HepG2 (cell line): Measurements from ENCODE around the gene FOSB. TPM values are rescaled to one million over a fixed set of nuclear protein-coding genes. Genes with fewer than 3 reads are reported as not detected.

Experiments used
- BATF2 ChIP-seq: sonication (generic); formaldehyde crosslinking; IDR thresholded peaks from 2 replicates; pipeline ENCODE4 v1.8.0; 2022; ENCODE audit warnings: mild to moderate bottlenecking, missing genetic modification reagents, moderate library complexity
- CBX1 ChIP-seq: IDR thresholded peaks from one replicate; pipeline ENCODE4 v1.6.1; 2016; ENCODE audit warnings: antibody characterized with exemption, low read depth
- DZIP1 ChIP-seq: sonication (generic); formaldehyde crosslinking; IDR thresholded peaks from 2 replicates; pipeline ENCODE4 v1.5.0; 2020; ENCODE audit warnings: mild to moderate bottlenecking, missing genetic modification reagents
- HDAC6 ChIP-seq: fragments of 200-600 bp; sonication (generic); IDR thresholded peaks from 2 replicates; pipeline ENCODE4 v1.7.0; 2017; ENCODE audit warnings: mild to moderate bottlenecking, antibody characterized with exemption, low read length, low read depth
- HOXD1 ChIP-seq: sonication (generic); formaldehyde crosslinking; IDR thresholded peaks from 2 replicates; pipeline ENCODE4 v1.5.0; 2020; ENCODE audit warnings: missing genetic modification reagents
- NFYB ChIP-seq: sonication (generic); formaldehyde crosslinking; IDR thresholded peaks from 2 replicates; pipeline ENCODE4 v1.4.0; 2020; ENCODE audit warnings: missing genetic modification reagents
- NPAS2 ChIP-seq: sonication (generic); formaldehyde crosslinking; IDR thresholded peaks from 2 replicates; pipeline ENCODE4 v1.8.0; 2022; ENCODE audit warnings: mild to moderate bottlenecking, missing genetic modification reagents, borderline replicate concordance
- PBX2 ChIP-seq: IDR thresholded peaks from 2 replicates; pipeline ENCODE4 v1.6.1; 2016; ENCODE audit warnings: control low read depth
- RAD51 ChIP-seq: fragments of 450-650 bp; IDR thresholded peaks from 2 replicates; pipeline ENCODE4 v1.6.1; 2016; ENCODE audit warnings: borderline replicate concordance
- REST ChIP-seq, 2 experiments: IDR thresholded peaks; 2 replicates each; pipeline ENCODE4 v1.6.1; 2011 to 2012; ENCODE audit warnings: low read length in 2 of 2, borderline replicate concordance in 1 of 2, low read depth in 1 of 2, mild to moderate bottlenecking in 1 of 2, moderate library complexity in 1 of 2
- SOX6 ChIP-seq, 2 experiments: fragments of 450-650 bp in 1 of 2; sonication (generic) in 1 of 2; formaldehyde crosslinking in 1 of 2; IDR thresholded peaks; 2 replicates each; pipeline versions ENCODE4 v1.4.0 to v1.6.1; 2017 to 2020; ENCODE audit warnings: antibody characterized with exemption in 1 of 2, mild to moderate bottlenecking in 1 of 2, missing genetic modification reagents in 1 of 2
- TBX3 ChIP-seq: fragments of 450-650 bp; IDR thresholded peaks from 2 replicates; pipeline ENCODE4 v1.6.1; 2017; ENCODE audit warnings: antibody characterized with exemption, mild to moderate bottlenecking, inconsistent platforms, borderline replicate concordance
- ZBTB37 ChIP-seq: sonication (generic); formaldehyde crosslinking; IDR thresholded peaks from 2 replicates; pipeline ENCODE4 v1.4.0; 2020; ENCODE audit warnings: mild to moderate bottlenecking, missing genetic modification reagents
- ZNF414 ChIP-seq: sonication (generic); formaldehyde crosslinking; IDR thresholded peaks from 2 replicates; pipeline ENCODE4 v1.5.0; 2020; ENCODE audit warnings: missing genetic modification reagents
- ZNF468 ChIP-seq: sonication (generic); formaldehyde crosslinking; IDR thresholded peaks from 2 replicates; pipeline ENCODE4 v1.8.0; 2022; ENCODE audit warnings: mild to moderate bottlenecking, moderate library complexity, missing genetic modification reagents
- ZNF501 ChIP-seq: sonication (generic); formaldehyde crosslinking; IDR thresholded peaks from 2 replicates; pipeline ENCODE4 v1.5.1; 2020; ENCODE audit warnings: mild to moderate bottlenecking, moderate library complexity, missing genetic modification reagents
- ZNF577 ChIP-seq: sonication (generic); formaldehyde crosslinking; IDR thresholded peaks from 2 replicates; pipeline ENCODE4 v1.4.0; 2020; ENCODE audit warnings: mild to moderate bottlenecking, low read depth, missing genetic modification reagents, borderline replicate concordance
- ZNF709 ChIP-seq: sonication (generic); formaldehyde crosslinking; IDR thresholded peaks from 2 replicates; pipeline ENCODE4 v1.5.0; 2020; ENCODE audit warnings: mild to moderate bottlenecking, missing genetic modification reagents
- ZNF841 ChIP-seq: sonication (generic); formaldehyde crosslinking; IDR thresholded peaks from 2 replicates; pipeline ENCODE4 v1.8.1; 2023; ENCODE audit warnings: missing genetic modification reagents, borderline replicate concordance
- polyA plus RNA-seq, 8 experiments: library from polyadenylated mRNA; depleted of rRNA in 3 of 8; stranded (reverse) in 7 of 8; unstranded in 1 of 8; fragments of >200 nt; fragmentation: Illumina TruSeq in 4 of 8; extraction: Trizol in 4 of 8; gene quantifications; 2 replicates each; pipeline versions ENCODE4 v1.2.1 to v1.2.3, GENCODE V29; 2011 to 2016; ENCODE audit warnings: low read depth in 4 of 8, missing spikeins in 1 of 8, mixed read lengths in 1 of 8; ENCODE audit not compliant: insufficient read depth in 1 of 8
- total RNA-seq, 5 experiments: library from RNA; depleted of rRNA; stranded (reverse); fragments of >200 nt; fragmentation: Illumina TruSeq; extraction: Trizol; gene quantifications; 2 replicates each; pipeline ENCODE4 v1.2.3, GENCODE V29; 2016; ENCODE audit warnings: low read depth in 1 of 5

FOSB gene
- total and polyA plus RNA-seq, 2 of the 13 experiments (the other 11 are each of a cell fraction or from before 2014, with no cell fraction given), result 2.8 to 6.0 TPM

- TF ChIP-seq DZIP1, result no peak
- TF ChIP-seq ZNF577, result no peak
- no peak for TF ChIP-seq PBX2 (CRISPR knock-in tag)
- no peak; the same call in 1 of the 2 replicates for TF ChIP-seq ZNF501 (CRISPR knock-in tag)
- no peak for TF ChIP-seq BATF2 (CRISPR knock-in tag)
- no peak for TF ChIP-seq CBX1
- TF ChIP-seq NPAS2 (CRISPR knock-in tag), result no peak
- no peak for TF ChIP-seq RAD51
- no peak for TF ChIP-seq REST (IDR thresholded peaks at IDR 0.05; ENCODE audit: borderline replicate concordance in 1 of 2, low read depth in 1 of 2, low read length in 2 of 2)
- TF ChIP-seq SOX6 (IDR thresholded peaks at IDR 0.05), result no peak
- TF ChIP-seq SOX6 (CRISPR knock-in tag; IDR thresholded peaks at IDR 0.05), result peak; percentile 71; the same call in 1 of the 2 replicates
- TF ChIP-seq HDAC6, result no peak
- TF ChIP-seq TBX3, result no peak
- no peak for TF ChIP-seq NFYB (CRISPR knock-in tag)
- TF ChIP-seq ZNF414 (CRISPR knock-in tag), result no peak
- TF ChIP-seq ZNF841 (CRISPR knock-in tag), result no peak
- TF ChIP-seq ZNF709 (CRISPR knock-in tag), result 0 out of 2 replicates have a peak, but pooled peaks have one; percentile 64
- TF ChIP-seq HOXD1 (CRISPR knock-in tag), result no peak
- TF ChIP-seq ZNF468 (CRISPR knock-in tag), result no peak
- no peak for TF ChIP-seq ZBTB37
Measured at GRCh38 chr19:45514376-45515051, 46.7 kb downstream of the FOSB start (continued).
